ENCODE data around the gene PIP5K1B. TPM values are rescaled to one million over a fixed set of nuclear protein-coding genes. Genes with fewer than 3 reads are reported as not detected.

Gene PIP5K1B
- total RNA-seq, 6 donors from 2014 or later, result 22.4 to 76.8 (median 47.2) TPM

DNA sequence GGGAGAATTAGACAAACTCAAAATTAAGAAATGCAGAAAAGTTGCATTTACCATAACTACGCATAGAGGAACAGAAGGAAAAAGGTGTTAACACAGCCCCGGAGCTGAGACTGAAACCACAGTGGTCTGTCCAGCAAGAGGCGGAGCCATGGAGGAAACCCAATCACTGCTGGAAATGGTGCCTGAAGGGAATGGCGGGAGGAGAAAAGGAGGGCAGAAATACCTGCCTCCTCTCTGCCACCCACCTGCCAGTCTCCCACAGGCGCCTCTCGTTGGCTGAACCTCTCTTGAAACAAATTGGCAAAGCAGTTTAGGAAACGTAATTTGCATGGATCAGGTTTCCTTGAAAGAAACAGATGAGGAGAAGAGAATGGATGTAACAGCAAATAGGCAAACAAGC, 318.6 kb downstream of the PIP5K1B start:
- ATAC-seq (ENCODE audit: low FRiP score in 2 of 2), result no peak
- 68 to 71% methylated on average over 7 of the region's 7 CpGs for WGBS, 2 donors
- Histone ChIP-seq H3K27ac (no peak overlapping the region), H3K36me3 (no peaks in the 10 kb centered on the region), H3K4me3 (peak overlapping the region in 1 of 4 donors; percentile 4), H3K27me3 (no peaks in the 10 kb centered on the region), H3K9me3 (no peaks in the 10 kb centered on the region), H3K4me1 (no peaks in the 10 kb centered on the region)
- no peak for DNase-seq
- no peak for TF ChIP-seq POLR2A (IDR thresholded peaks at IDR 0.05)
- TF ChIP-seq EP300 (IDR thresholded peaks at IDR 0.05), result no peak
- no peak for TF ChIP-seq CTCF (IDR thresholded peaks at IDR 0.05)
- no peak for TF ChIP-seq POLR2AphosphoS5 (IDR thresholded peaks at IDR 0.05)

- peak; percentile 73 to 81 for ATAC-seq (ENCODE audit: low FRiP score in 2 of 2)
- H3K27ac ChIP-seq, result no peak overlapping the region
- H3K27me3 ChIP-seq, result no peaks in the 10 kb centered on the region
- no peaks in the 10 kb centered on the region for H3K4me1 ChIP-seq
- no peak overlapping the region for H3K4me3 ChIP-seq
- WGBS, 2 donors, result 47 to 48% methylated on average over 4 to 5 of the region's 5 CpGs
- no peak for TF ChIP-seq POLR2A (IDR thresholded peaks at IDR 0.05)
- peak; percentile 55 to 80 (median 68) for TF ChIP-seq CTCF (IDR thresholded peaks at IDR 0.05)
- no peak for TF ChIP-seq EP300 (IDR thresholded peaks at IDR 0.05)
- DNase-seq, result peak in 1 of 2 donors; percentile 34
- peaks cover 0 to 3% (median 0%) of the 10 kb centered on the region in 4 donors for H3K9me3 ChIP-seq
- no peaks in the 10 kb centered on the region for H3K36me3 ChIP-seq
Observed at GRCh38 chr9:69027355-69028097, 322.5 kb downstream of the PIP5K1B start.

- H3K27ac ChIP-seq, result no peak overlapping the region
- DNase-seq (no peak), ATAC-seq (ENCODE audit: low FRiP score in 2 of 2) (no peak)
- peaks cover 0 to 3% (median 0%) of the 10 kb centered on the region in 4 donors for H3K9me3 ChIP-seq
- TF ChIP-seq EP300 (IDR thresholded peaks at IDR 0.05) (no peak), POLR2AphosphoS5 (IDR thresholded peaks at IDR 0.05) (no peak), CTCF (IDR thresholded peaks at IDR 0.05) (no peak), POLR2A (IDR thresholded peaks at IDR 0.05) (no peak)
- no peaks in the 10 kb centered on the region for H3K27me3 ChIP-seq
- no peaks in the 10 kb centered on the region for H3K36me3 ChIP-seq
- no peaks in the 10 kb centered on the region for H3K4me1 ChIP-seq
- WGBS, 2 donors, result 57 to 75% methylated on average over 2 of the region's 2 CpGs
- no peak overlapping the region for H3K4me3 ChIP-seq
Observed at GRCh38 chr9:69028754-69029153, 323.7 kb downstream of the PIP5K1B start.

DNA sequence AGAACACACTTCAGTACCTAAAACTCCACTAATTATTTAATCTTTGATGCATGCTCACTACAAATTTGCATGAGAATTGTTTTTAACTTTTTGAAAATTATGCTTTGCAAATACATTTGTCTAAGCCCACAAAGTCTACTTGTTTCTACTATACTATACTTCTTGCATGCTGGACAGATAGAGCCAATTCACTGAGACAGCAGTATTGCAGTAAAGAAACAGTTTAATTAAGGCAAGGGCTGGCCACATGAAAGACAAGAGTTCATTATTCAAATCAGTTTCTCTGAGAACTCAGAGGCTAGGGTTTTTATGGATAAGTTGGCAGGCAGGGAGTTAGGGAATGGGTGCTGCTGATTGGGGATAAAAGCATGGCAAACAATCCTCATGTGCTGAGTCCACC, 324.5 kb downstream of the PIP5K1B start:
- H3K36me3 ChIP-seq, result no peaks in the 10 kb centered on the region
- peaks cover 0 to 3% (median 0%) of the 10 kb centered on the region in 4 donors for H3K9me3 ChIP-seq
- H3K27me3 ChIP-seq, result no peaks in the 10 kb centered on the region
- no peaks in the 10 kb centered on the region for H3K4me1 ChIP-seq
- ATAC-seq (ENCODE audit: low FRiP score in 2 of 2) (no peak), DNase-seq (no peak)
- H3K4me3 ChIP-seq, result no peak overlapping the region
- no peak overlapping the region for H3K27ac ChIP-seq
- TF ChIP-seq POLR2A (IDR thresholded peaks at IDR 0.05), result no peak
- TF ChIP-seq CTCF (IDR thresholded peaks at IDR 0.05), result no peak
- TF ChIP-seq EP300 (IDR thresholded peaks at IDR 0.05), result no peak
- TF ChIP-seq POLR2AphosphoS5 (IDR thresholded peaks at IDR 0.05), result no peak
